ENCODE measurements around the gene CDH11. TPM values are rescaled to one million over a fixed set of nuclear protein-coding genes. Genes with fewer than 3 reads are reported as not detected.

The CDH11 gene
- total and polyA plus RNA-seq, 2 donors (not counting 1 experiment from before 2014, with no cell fraction given), result not detected

- no peak overlapping the region for H3K27ac Mint-ChIP-seq
- H3K4me2 ChIP-seq (replicated peaks; ENCODE audit: low read depth, low read length, poor library complexity, severe bottlenecking), result no peak overlapping the region
- no peak overlapping the region for H3K4me3 ChIP-seq (ENCODE audit: control extremely low read depth in 1 of 5, extremely low read depth in 1 of 5, insufficient read depth in 1 of 5, low read depth in 2 of 5, low read length in 4 of 5)
- H3K27me3 ChIP-seq (replicated peaks in 1 of 4; ENCODE audit: control extremely low read depth in 1 of 4, control insufficient read depth in 3 of 4, insufficient read depth in 4 of 4, low read length in 3 of 4), result no peaks in the 10 kb centered on the region
- H3K9me3 ChIP-seq (ENCODE audit: control extremely low read depth in 1 of 3, control insufficient read depth in 2 of 3, insufficient read depth in 1 of 3, low read length in 2 of 3), result no peaks in the 10 kb centered on the region
- H3K4me1 ChIP-seq (ENCODE audit: control insufficient read depth in 2 of 2, insufficient read depth in 2 of 2, low read length in 2 of 2), result no peaks in the 10 kb centered on the region
- WGBS (ENCODE audit: insufficient coverage), result 40% methylated on average over 2 of the region's 3 CpGs
- ChIA-PET CTCF (no interaction called here), POLR2A (no interaction called here)
- no peaks in the 10 kb centered on the region for H3K4me1 Mint-ChIP-seq
- H2AFZ ChIP-seq (ENCODE audit: insufficient read depth, low read depth, low read length, poor library complexity, severe bottlenecking), result no peak overlapping the region
- no peaks in the 10 kb centered on the region for H3K36me3 ChIP-seq (replicated peaks in 1 of 2; ENCODE audit: control extremely low read depth in 1 of 2, control insufficient read depth in 1 of 2, extremely low read depth in 1 of 2, insufficient read depth in 2 of 2, low read length in 1 of 2)
- intact Hi-C loops (cut with micrococcal nuclease), result no loop called here
- TF ChIP-seq, protein P1, sequence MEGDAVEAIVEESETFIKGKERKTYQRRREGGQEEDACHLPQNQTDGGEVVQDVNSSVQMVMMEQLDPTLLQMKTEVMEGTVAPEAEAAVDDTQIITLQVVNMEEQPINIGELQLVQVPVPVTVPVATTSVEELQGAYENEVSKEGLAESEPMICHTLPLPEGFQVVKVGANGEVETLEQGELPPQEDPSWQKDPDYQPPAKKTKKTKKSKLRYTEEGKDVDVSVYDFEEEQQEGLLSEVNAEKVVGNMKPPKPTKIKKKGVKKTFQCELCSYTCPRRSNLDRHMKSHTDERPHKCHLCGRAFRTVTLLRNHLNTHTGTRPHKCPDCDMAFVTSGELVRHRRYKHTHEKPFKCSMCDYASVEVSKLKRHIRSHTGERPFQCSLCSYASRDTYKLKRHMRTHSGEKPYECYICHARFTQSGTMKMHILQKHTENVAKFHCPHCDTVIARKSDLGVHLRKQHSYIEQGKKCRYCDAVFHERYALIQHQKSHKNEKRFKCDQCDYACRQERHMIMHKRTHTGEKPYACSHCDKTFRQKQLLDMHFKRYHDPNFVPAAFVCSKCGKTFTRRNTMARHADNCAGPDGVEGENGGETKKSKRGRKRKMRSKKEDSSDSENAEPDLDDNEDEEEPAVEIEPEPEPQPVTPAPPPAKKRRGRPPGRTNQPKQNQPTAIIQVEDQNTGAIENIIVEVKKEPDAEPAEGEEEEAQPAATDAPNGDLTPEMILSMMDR (IDR thresholded peaks at IDR 0.05), result no peak
- TF ChIP-seq EZH2 (IDR thresholded peaks at IDR 0.05; ENCODE audit: borderline replicate concordance, insufficient read depth, low read depth, low read length, poor library complexity, severe bottlenecking), result no peak
- no peak overlapping the region for H3K27ac ChIP-seq (ENCODE audit: low read length in 2 of 2)
- ATAC-seq (ENCODE audit: low read depth) (no peak), DNase-seq (no peak)
- no peaks in the 10 kb centered on the region for H3K9me3 Mint-ChIP-seq (ENCODE audit: insufficient read depth)
- no peaks in the 10 kb centered on the region for H4K20me1 ChIP-seq (ENCODE audit: control insufficient read depth, insufficient read depth, low read length, poor library complexity, severe bottlenecking)
- H3K4me3 Mint-ChIP-seq, result no peak overlapping the region
- no peak overlapping the region for H3K9ac ChIP-seq (ENCODE audit: low read length)
- H3K79me2 ChIP-seq (ENCODE audit: control insufficient read depth, insufficient read depth, low read length), result no peaks in the 10 kb centered on the region
- no peaks in the 10 kb centered on the region for H3K27me3 Mint-ChIP-seq
These were observed 164.6 kb downstream of the CDH11 start for GRCh38 chr16:64957246-64957645.

DNA sequence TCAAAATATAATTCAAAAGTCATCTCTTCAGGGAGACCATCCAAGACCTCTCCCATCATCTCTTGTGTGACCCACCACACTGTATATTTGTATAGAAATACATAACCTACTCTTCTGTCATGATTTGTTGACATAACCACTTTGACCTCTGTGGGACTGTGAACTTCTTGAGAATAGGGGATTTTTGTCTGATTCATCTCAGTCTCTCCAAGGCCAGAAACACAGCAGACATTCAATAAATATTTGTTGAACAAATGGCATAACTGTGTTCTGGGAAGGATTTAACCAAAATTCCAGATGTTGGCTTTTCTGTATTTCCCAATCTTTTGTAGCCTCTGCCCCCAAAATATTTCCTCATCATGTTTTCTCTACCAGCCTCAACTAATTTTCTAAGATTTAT, 169.7 kb downstream of the CDH11 start:
- intact Hi-C loops (cut with micrococcal nuclease), result no loop called here
- no peak overlapping the region for H3K27ac Mint-ChIP-seq
- Histone ChIP-seq H3K4me3 (ENCODE audit: control extremely low read depth in 1 of 5, extremely low read depth in 1 of 5, insufficient read depth in 1 of 5, low read depth in 2 of 5, low read length in 4 of 5) (no peak overlapping the region), H3K79me2 (ENCODE audit: control insufficient read depth, insufficient read depth, low read length) (no peaks in the 10 kb centered on the region), H3K4me1 (ENCODE audit: control insufficient read depth in 2 of 2, insufficient read depth in 2 of 2, low read length in 2 of 2) (no peaks in the 10 kb centered on the region), H2AFZ (ENCODE audit: insufficient read depth, low read depth, low read length, poor library complexity, severe bottlenecking) (no peak overlapping the region), H3K27ac (ENCODE audit: low read length in 2 of 2) (no peak overlapping the region), H3K9ac (ENCODE audit: low read length) (no peak overlapping the region), H3K36me3 (replicated peaks in 1 of 2; ENCODE audit: control extremely low read depth in 1 of 2, control insufficient read depth in 1 of 2, extremely low read depth in 1 of 2, insufficient read depth in 2 of 2, low read length in 1 of 2) (no peaks in the 10 kb centered on the region), H3K9me3 (ENCODE audit: control extremely low read depth in 1 of 3, control insufficient read depth in 2 of 3, insufficient read depth in 1 of 3, low read length in 2 of 3) (peaks cover 0 to 9% (median 0%) of the 10 kb centered on the region in 3 donors), H3K4me2 (replicated peaks; ENCODE audit: low read depth, low read length, poor library complexity, severe bottlenecking) (no peak overlapping the region), H3K27me3 (replicated peaks in 1 of 4; ENCODE audit: control extremely low read depth in 1 of 4, control insufficient read depth in 3 of 4, insufficient read depth in 4 of 4, low read length in 3 of 4) (no peaks in the 10 kb centered on the region), H4K20me1 (ENCODE audit: control insufficient read depth, insufficient read depth, low read length, poor library complexity, severe bottlenecking) (no peaks in the 10 kb centered on the region)
- no peaks in the 10 kb centered on the region for H3K27me3 Mint-ChIP-seq
- DNase-seq (no peak), ATAC-seq (ENCODE audit: low read depth) (no peak)
- peaks cover 4% of the 10 kb centered on the region for H3K9me3 Mint-ChIP-seq (ENCODE audit: insufficient read depth)
- POLR2A ChIA-PET, result no interaction called here
- no peak for TF ChIP-seq EZH2 (IDR thresholded peaks at IDR 0.05; ENCODE audit: borderline replicate concordance, insufficient read depth, low read depth, low read length, poor library complexity, severe bottlenecking)
- TF ChIP-seq, protein P1 (IDR thresholded peaks at IDR 0.05), result no peak
- H3K4me1 Mint-ChIP-seq, result no peaks in the 10 kb centered on the region
- CTCF ChIA-PET, result no interaction called here
- H3K4me3 Mint-ChIP-seq, result no peak overlapping the region

Measured in B cell (primary cell).